Omental fat pad (tissue), 4 donors: Measurements from ENCODE around the gene DNAH7. TPM values are rescaled to one million over a fixed set of nuclear protein-coding genes. Genes with fewer than 3 reads are reported as not detected.

Experiments used
- ATAC-seq: fragments of 150-250 bp; one replicate; pipeline ENCODE4 v1.9.1; 2016; ENCODE audit warnings: mild to moderate bottlenecking, moderate library complexity; ENCODE audit not compliant: low FRiP score
- DNase-seq: peaks from one replicate; pipeline ENCODE4 v3.0.0-alpha.2; 2019; ENCODE audit warnings: low spot score
- CTCF ChIP-seq, 3 donors: fragments of 450-650 bp; IDR thresholded peaks; one replicate each; pipeline ENCODE4 v1.5.1; 2016 to 2017; ENCODE audit warnings: antibody characterized with exemption in 3 of 3, mild to moderate bottlenecking in 3 of 3, moderate library complexity in 2 of 3
- total RNA-seq, 4 donors: library from RNA; depleted of rRNA; stranded (reverse); fragments of >200 nt; gene quantifications; one replicate each; pipeline ENCODE4 v1.1.0, GENCODE V29; 2016

The DNAH7 gene
- total RNA-seq, 4 donors from 2014 or later: 0.16 to 3.6 (median 1.4) TPM

DNA sequence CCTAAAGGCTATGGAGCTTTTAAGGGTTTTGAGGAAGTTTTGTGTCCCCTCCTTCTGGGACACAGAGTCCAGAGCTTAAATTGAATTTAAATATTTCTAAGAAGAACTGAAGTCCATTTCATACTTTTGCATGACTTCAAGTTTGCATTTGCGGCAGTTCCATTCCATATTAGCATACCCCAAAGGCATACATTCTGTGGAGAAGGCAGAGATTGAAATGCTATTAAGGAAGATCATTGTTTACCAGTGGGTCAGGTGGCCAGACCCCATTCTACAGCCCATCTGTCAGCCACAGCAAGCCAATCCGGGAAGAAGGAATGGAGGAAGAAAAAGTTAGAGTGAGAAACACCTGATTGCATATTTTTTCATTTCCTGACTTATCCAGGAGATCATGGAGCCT, 75.0 kb downstream of the DNAH7 start:
- ATAC-seq (no peak), DNase-seq (no peak)
- no peak for TF ChIP-seq CTCF (IDR thresholded peaks at IDR 0.05)

DNA sequence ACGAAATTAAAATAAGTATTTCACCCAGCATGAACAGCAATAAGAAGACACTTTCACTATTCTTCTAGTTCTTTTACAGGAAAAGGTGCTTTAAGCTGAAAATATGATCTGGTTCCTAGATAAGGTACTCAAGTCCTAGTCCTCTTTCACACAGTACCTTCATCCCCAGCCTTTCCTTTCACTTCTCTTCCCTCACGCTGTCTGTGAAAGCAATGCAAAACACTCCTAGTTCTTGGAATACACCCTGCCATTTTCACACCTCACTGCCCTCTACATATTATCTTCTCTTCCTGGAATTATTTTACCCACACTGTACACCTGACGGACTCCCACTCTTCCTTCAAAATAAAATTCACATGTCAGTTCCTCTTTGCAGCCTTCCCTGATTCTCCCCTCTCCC, 82.9 kb downstream of the DNAH7 start:
- DNase-seq (no peak), ATAC-seq (no peak)
- no peak for TF ChIP-seq CTCF (IDR thresholded peaks at IDR 0.05)

- ATAC-seq: no peak
- no peak for TF ChIP-seq CTCF (IDR thresholded peaks at IDR 0.05)
Observed at GRCh38 chr2:195984923-195985726, 83.5 kb downstream of the DNAH7 start.

DNA sequence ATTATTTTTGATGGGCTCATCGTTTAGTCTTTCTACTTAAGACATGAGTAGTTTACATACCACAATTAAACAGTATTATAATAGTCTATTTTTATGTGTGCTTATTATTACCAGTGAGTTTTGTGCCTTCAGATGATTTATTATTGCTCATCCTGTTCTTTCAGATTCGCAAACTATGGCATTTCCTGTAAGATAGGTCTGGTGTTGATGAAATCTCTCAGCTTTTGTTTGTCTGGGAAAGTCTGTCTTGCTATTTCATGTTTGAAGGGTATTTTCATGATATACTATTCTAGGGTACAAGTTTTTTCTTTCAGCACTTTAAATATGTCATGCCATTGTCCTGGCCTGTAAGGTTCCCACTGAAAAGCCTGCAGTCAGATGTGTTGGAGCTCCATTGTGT, 101.3 kb downstream of the DNAH7 start:
- DNase-seq (no peak), ATAC-seq (no peak)
- no peak for TF ChIP-seq CTCF (IDR thresholded peaks at IDR 0.05)

More at GRCh38 chr2:195984923-195985726, 83.5 kb downstream of the DNAH7 start:
- no peak for DNase-seq

DNA sequence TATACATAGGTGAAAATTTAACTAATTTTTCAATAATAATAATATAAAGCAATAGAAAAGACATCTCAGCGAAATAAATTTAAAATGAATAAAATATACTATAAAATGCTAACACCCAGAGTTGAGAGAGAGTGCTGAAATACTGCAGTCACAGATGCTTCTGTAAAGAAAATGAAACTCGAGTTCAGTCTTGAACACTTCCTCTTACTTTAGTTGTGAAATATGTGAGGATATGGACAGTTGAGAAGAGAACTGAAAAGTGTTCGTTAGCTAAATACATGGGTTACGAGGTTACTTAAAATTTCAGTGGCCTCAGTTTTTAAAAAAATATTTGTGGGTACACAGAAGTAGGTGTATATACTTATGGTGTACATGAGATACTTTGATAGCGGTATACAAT, 106.8 kb downstream of the DNAH7 start:
- DNase-seq (no peak), ATAC-seq (no peak)
- TF ChIP-seq CTCF (IDR thresholded peaks at IDR 0.05): no peak

DNA sequence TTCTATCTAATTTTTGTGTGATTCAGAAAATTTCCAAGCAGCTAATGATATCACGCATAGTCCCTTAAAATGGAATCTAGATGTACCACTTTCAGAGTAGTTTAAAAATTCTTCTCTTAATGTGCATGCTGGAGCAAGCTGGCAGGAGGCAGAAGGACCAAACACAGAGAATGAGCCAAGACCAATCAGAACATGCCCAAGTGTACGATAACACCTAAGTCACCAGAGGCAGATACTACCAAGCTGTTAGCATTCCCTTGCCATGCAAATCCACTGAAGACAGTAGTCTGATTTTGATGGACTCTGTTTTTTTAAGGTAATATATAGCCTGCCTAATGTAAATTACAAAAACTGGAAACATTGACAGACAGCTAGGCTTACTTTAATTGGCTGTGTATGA, 109.3 kb downstream of the DNAH7 start:
- no peak for DNase-seq
- no peak for ATAC-seq
- no peak for TF ChIP-seq CTCF (IDR thresholded peaks at IDR 0.05)

DNA sequence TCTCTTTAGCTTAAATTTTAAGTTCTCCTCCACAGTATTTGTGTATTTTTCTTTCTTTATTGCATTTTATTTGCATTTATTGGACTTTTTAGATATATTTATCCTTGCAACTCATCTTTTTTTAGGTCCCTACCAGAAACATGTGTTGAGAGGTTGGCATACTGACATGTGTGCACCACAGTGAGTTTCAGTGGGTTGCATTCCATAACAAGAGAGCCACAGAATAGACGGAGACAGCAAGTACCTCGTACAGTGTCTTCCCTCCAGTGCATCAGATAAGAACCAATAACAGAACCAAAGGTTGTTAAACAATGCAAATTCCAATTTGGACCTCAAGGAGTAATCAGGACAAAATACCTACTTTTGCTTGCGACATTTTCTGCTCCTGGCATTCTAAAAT, 111.9 kb downstream of the DNAH7 start:
- TF ChIP-seq CTCF (IDR thresholded peaks at IDR 0.05): no peak
- DNase-seq (no peak), ATAC-seq (no peak)
